Measurements from ENCODE around the gene EML6. TPM values are rescaled to one million over a fixed set of nuclear protein-coding genes. Genes with fewer than 3 reads are reported as not detected.

Gene EML6
- total and polyA plus RNA-seq, 10 of the 15 experiments (the other 5 are each of a cell fraction or from before 2014, with no cell fraction given): 0.09 to 0.67 (median 0.21) TPM

DNA sequence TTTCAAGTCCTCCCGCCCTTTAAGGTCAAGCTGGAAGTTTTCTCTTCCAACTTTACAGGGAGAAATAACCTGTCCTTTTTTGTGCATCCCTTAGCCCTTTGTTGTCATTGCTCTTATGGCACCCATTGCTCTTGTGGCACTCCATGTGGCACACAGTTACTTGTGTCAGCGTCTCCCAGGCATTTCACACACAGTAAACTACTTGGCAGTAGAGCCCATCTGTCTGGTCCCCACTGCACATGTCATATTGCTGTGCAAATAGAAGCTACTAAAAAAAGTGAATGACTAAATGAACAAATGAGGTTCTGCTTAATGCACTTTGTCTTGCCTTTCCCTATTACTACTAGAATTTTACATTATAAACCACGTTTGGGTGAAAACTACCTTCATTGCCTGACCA is 149.3 kb downstream of the EML6 start:
- ChIA-PET RAD21 (ENCODE audit: unreplicated experiment) (no interaction called here), POLR2A (no interaction called here), CTCF (interaction anchor here (0.6 to 1.2 kb wide), 2 partner anchors 27 to 101 kb away, joined by 3 read pairs; no protein-coding TSS in a partner anchor), SMC1A (ENCODE audit: uncharacterized antibody, unreplicated experiment) (interaction anchor here (0.5 to 1.7 kb wide), 3 partner anchors 17 to 432 kb away, joined by 3 to 4 read pairs (median 3); no protein-coding TSS in a partner anchor)
- Histone ChIP-seq H3K4me3 (no peak overlapping the region), H3K9ac (ENCODE audit: control insufficient read depth, insufficient read depth, low read length) (no peak overlapping the region), H3K9me3 (replicated peaks; ENCODE audit: control insufficient read depth, insufficient read depth, low read length) (no peaks in the 10 kb centered on the region), H3K4me2 (ENCODE audit: control insufficient read depth, insufficient read depth) (no peak overlapping the region), H3K27me3 (replicated peaks in 1 of 2; ENCODE audit: control insufficient read depth in 2 of 2, insufficient read depth in 2 of 2, low read length in 1 of 2) (no peaks in the 10 kb centered on the region), H3K36me3 (ENCODE audit: control insufficient read depth in 2 of 2, insufficient read depth in 2 of 2, low read length in 1 of 2) (no peaks in the 10 kb centered on the region), H3K4me1 (ENCODE audit: control insufficient read depth, insufficient read depth, low read length) (peaks cover 2% of the 10 kb centered on the region; the same call in 1 of the 2 replicates), H3K79me2 (ENCODE audit: control insufficient read depth, insufficient read depth, low read length) (no peaks in the 10 kb centered on the region), H4K20me1 (ENCODE audit: control insufficient read depth, insufficient read depth) (no peaks in the 10 kb centered on the region), H2AFZ (ENCODE audit: control insufficient read depth, low read depth, low read length) (no peak overlapping the region), H3K27ac (ENCODE audit: control insufficient read depth, insufficient read depth) (no peak overlapping the region)
- BruUV-seq (replicated peaks): no TSS peak
- DNase-seq (ENCODE audit: low read depth, low spot score) (no peak), ATAC-seq (no peak), FAIRE-seq (no peak)
- in situ Hi-C loops (cut with MboI) (no loop called here), intact Hi-C loops (cut with micrococcal nuclease; ENCODE audit: unreplicated experiment) (no loop called here)
- WGBS (ENCODE audit: insufficient coverage, insufficient replicate concordance, low lambda C conversion rate, missing lambda C conversion rate): 9% methylated on average over 3 of the region's 3 CpGs
- TF ChIP-seq IRF4 (IDR thresholded peaks at IDR 0.05; ENCODE audit: low read depth, low read length): no peak
- TF ChIP-seq, protein P1, sequence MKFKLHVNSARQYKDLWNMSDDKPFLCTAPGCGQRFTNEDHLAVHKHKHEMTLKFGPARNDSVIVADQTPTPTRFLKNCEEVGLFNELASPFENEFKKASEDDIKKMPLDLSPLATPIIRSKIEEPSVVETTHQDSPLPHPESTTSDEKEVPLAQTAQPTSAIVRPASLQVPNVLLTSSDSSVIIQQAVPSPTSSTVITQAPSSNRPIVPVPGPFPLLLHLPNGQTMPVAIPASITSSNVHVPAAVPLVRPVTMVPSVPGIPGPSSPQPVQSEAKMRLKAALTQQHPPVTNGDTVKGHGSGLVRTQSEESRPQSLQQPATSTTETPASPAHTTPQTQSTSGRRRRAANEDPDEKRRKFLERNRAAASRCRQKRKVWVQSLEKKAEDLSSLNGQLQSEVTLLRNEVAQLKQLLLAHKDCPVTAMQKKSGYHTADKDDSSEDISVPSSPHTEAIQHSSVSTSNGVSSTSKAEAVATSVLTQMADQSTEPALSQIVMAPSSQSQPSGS (IDR thresholded peaks at IDR 0.05; ENCODE audit: low read length): no peak
- TF ChIP-seq EGR1 (IDR thresholded peaks at IDR 0.05; ENCODE audit: borderline replicate concordance in 1 of 2, low read depth in 2 of 2, low read length in 2 of 2): no peak
- no peak for TF ChIP-seq CHD1 (IDR thresholded peaks at IDR 0.05; ENCODE audit: low read depth, low read length)
- no peak for TF ChIP-seq CBFB (IDR thresholded peaks at IDR 0.05; ENCODE audit: low read depth)
- no peak for TF ChIP-seq PAX5 (IDR thresholded peaks at IDR 0.05; ENCODE audit: borderline replicate concordance, low read depth, low read length)
- TF ChIP-seq ZNF384 (IDR thresholded peaks at IDR 0.05; ENCODE audit: borderline replicate concordance, low read depth, low read length): no peak
- no peak for TF ChIP-seq HCFC1 (IDR thresholded peaks at IDR 0.05; ENCODE audit: low read length)
- TF ChIP-seq IKZF2 (IDR thresholded peaks at IDR 0.05): no peak
- no peak for TF ChIP-seq SUPT20H (IDR thresholded peaks at IDR 0.05; ENCODE audit: borderline replicate concordance, control insufficient read depth, low read depth, low read length)
- TF ChIP-seq, protein P2, sequence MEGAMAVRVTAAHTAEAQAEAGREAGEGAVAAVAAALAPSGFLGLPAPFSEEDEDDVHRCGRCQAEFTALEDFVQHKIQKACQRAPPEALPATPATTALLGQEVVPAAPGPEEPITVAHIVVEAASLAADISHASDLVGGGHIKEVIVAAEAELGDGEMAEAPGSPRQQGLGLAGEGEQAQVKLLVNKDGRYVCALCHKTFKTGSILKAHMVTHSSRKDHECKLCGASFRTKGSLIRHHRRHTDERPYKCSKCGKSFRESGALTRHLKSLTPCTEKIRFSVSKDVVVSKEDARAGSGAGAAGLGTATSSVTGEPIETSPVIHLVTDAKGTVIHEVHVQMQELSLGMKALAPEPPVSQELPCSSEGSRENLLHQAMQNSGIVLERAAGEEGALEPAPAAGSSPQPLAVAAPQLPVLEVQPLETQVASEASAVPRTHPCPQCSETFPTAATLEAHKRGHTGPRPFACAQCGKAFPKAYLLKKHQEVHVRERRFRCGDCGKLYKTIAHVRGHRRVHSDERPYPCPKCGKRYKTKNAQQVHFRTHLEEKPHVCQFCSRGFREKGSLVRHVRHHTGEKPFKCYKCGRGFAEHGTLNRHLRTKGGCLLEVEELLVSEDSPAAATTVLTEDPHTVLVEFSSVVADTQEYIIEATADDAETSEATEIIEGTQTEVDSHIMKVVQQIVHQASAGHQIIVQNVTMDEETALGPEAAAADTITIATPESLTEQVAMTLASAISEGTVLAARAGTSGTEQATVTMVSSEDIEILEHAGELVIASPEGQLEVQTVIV (IDR thresholded peaks at IDR 0.05; ENCODE audit: borderline replicate concordance, partially characterized antibody): no peak
- TF ChIP-seq, protein P3, sequence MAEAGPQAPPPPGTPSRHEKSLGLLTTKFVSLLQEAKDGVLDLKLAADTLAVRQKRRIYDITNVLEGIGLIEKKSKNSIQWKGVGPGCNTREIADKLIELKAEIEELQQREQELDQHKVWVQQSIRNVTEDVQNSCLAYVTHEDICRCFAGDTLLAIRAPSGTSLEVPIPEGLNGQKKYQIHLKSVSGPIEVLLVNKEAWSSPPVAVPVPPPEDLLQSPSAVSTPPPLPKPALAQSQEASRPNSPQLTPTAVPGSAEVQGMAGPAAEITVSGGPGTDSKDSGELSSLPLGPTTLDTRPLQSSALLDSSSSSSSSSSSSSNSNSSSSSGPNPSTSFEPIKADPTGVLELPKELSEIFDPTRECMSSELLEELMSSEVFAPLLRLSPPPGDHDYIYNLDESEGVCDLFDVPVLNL (IDR thresholded peaks at IDR 0.05; ENCODE audit: low read depth, low read length): no peak
- TF ChIP-seq JUNB (IDR thresholded peaks at IDR 0.05): no peak
- no peak for TF ChIP-seq KAT2A (conservative IDR thresholded peaks at IDR 0.05; ENCODE audit: control insufficient read depth, low read depth, low read length)
- no peak for TF ChIP-seq YBX1 (IDR thresholded peaks at IDR 0.05)
- TF ChIP-seq, protein P4, sequence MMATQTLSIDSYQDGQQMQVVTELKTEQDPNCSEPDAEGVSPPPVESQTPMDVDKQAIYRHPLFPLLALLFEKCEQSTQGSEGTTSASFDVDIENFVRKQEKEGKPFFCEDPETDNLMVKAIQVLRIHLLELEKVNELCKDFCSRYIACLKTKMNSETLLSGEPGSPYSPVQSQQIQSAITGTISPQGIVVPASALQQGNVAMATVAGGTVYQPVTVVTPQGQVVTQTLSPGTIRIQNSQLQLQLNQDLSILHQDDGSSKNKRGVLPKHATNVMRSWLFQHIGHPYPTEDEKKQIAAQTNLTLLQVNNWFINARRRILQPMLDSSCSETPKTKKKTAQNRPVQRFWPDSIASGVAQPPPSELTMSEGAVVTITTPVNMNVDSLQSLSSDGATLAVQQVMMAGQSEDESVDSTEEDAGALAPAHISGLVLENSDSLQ (IDR thresholded peaks at IDR 0.05): no peak
- TF ChIP-seq NFXL1 (IDR thresholded peaks at IDR 0.05; ENCODE audit: borderline replicate concordance): no peak

Data from GM12878 (cell line).